GM19351 (cell line): ENCODE measurements around the gene TFEB.

Experiments
- ATAC-seq: cut with Tn5 transposase; IDR thresholded peaks from one replicate; pipeline ENCODE4 v1.9.1; 2021; ENCODE audit warnings: mild to moderate bottlenecking, moderate library complexity; ENCODE audit not compliant: unreplicated experiment

TFEB gene

GRCh38 chr6:41655176-41655575 lies 80.2 kb downstream of the TFEB start:
- ATAC-seq = no peak

- no peak for ATAC-seq
Measured at GRCh38 chr6:41654698-41655151, 80.7 kb downstream of the TFEB start.

DNA sequence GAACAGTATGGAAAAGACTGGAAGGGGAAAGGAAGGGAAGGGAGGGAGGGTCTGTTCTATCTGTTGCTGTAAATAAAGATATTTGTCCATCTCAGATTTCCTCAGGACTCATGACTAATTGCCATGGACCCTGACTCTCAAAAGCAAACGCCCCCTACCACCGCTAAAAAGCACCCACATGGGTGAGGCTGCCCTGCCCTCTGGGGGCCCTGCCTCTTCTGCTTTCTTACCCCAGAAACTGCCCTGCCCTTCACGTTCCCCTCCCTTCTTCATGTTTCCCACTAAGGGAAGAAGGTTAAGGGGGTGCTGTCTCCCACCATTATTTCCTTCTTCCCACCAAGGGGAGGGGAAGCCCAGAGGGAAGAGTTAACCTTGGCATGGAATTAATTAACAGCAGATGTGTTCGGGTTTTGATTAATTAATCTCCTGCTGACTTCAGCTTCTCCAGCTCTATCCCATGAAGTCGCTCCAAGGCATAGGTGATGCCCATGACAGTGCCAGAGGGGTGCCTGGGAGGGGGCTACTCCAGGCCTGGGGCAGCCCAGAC lies 81.2 kb downstream of the TFEB start:
- ATAC-seq = no peak

GRCh38 chr6:41653691-41654090 lies 81.7 kb downstream of the TFEB start:
- ATAC-seq = no peak

- no peak for ATAC-seq
Measured at GRCh38 chr6:41652866-41653652, 82.3 kb downstream of the TFEB start.

GRCh38 chr6:41651962-41652657 lies 83.3 kb downstream of the TFEB start:
- ATAC-seq = no peak

GRCh38 chr6:41651246-41651961 lies 84.0 kb downstream of the TFEB start:
- no peak for ATAC-seq

GRCh38 chr6:41650120-41650519 lies 85.3 kb downstream of the TFEB start:
- ATAC-seq = no peak

GRCh38 chr6:41649596-41649995 lies 85.8 kb downstream of the TFEB start:
- no peak for ATAC-seq

DNA sequence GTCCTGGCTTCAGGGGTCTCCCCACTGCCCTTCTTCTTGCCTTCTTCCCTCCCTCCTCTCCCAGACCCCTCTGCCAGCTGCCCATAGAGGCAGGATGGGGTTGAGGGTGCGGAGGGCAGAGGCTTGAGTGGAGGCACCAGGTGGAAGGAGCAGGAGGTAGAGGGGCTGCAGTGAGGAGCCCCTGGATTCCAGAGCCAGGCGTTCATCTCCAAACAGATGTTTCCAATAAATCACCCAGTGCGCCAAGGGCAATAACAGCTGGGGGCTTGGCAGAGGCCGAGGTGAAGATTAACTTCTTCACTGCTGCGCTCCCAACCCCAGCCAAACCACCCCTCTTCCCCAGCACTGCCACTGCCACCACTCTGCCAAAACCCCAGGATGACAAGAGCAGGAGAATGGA lies 86.5 kb downstream of the TFEB start:
- ATAC-seq = no peak

DNA sequence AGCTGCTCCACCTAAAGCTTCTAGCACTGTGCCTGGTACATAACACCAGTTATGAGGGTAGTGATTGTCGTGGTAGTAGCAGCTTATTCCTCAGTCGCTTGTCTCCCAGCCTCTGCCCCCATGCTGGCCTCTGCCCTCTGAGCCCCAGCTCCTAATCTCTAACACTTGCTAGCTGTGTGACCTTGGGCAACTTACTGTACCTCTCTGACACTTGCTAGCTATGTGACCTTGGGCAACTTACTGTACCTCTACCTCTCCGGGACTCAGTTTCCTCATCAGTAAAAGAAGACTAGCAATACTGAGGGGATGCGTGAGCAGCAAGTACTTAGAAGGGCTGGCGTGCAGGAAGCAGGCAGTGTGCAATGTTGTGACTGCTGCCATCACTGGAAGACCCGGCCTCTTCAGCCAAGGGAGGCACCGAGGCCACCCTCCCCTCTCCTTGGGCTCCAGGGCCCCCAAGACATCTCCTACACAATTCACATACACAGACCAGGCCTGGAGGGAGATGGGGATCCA lies 87.3 kb downstream of the TFEB start:
- ATAC-seq = no peak

GRCh38 chr6:41647061-41647511 lies 88.3 kb downstream of the TFEB start:
- ATAC-seq = no peak

DNA sequence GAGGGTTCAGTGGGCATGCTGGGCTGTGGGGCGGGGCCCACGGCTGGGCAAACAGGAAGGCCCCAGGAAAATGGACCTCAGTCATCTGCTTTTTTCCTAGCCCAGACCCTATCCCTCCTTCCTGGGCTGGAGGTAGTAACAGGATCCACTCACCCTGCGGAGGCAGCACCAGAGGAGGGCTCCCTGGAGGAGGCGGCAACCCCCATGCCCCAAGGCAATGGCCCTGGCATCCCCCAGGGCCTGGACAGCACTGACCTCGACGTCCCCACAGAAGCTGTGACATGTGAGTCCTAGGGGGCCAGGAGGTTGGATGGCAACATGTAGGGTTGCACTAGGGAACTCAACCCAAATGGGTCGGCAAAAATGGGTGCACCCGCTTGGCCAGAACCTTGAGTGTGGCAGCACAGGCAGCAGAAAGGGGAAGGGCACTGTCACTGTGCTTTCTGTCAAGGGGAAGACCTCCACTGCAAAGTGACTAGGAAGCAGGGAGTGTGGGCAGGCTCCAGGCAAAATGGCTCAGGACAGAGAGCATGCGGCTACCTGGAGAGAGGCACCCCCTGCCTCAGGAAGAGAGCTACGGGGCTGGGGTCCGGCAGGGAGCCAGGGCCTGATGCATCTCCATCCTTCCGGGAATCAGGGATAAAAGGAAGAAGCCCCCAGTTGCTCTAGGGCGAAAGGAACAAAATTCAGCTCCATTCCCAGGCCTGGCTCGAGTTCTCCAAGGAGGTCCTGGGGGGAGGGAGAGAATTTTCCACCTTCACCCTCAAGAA lies 89.2 kb downstream of the TFEB start:
- no peak for ATAC-seq

- no peak for ATAC-seq
Measured at GRCh38 chr6:41645007-41645618, 90.3 kb downstream of the TFEB start.

DNA sequence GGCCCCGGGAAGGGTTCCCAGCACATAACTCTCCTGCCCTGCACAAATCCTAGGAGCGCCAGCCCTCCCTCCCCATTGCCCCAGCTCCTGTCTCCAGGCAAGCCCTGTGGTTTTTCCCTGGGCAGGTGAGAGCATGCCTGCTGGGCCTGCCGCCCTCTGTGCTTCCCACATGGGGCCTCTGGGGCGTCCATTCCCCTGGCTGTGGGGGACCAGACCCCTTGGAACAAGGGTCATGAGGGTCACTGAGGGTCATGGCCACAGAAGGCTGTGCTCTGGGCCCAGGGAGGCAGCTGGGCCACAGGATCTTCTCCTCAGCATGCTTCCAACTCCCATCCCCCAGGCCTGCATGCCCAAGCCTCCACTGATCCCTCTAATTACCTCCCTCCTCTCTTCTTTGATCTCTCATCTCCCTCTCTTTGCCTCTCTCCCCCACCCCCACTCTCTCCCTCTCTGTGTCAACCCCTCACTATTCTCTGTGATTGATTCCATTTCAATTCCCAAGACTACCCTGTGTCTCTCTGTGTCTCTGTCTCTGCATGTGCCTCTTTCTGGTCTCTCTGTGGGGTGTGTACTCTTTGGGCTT lies 91.0 kb downstream of the TFEB start:
- ATAC-seq = no peak

- ATAC-seq = no peak
Measured at GRCh38 chr6:41643899-41644269, 91.5 kb downstream of the TFEB start.

DNA sequence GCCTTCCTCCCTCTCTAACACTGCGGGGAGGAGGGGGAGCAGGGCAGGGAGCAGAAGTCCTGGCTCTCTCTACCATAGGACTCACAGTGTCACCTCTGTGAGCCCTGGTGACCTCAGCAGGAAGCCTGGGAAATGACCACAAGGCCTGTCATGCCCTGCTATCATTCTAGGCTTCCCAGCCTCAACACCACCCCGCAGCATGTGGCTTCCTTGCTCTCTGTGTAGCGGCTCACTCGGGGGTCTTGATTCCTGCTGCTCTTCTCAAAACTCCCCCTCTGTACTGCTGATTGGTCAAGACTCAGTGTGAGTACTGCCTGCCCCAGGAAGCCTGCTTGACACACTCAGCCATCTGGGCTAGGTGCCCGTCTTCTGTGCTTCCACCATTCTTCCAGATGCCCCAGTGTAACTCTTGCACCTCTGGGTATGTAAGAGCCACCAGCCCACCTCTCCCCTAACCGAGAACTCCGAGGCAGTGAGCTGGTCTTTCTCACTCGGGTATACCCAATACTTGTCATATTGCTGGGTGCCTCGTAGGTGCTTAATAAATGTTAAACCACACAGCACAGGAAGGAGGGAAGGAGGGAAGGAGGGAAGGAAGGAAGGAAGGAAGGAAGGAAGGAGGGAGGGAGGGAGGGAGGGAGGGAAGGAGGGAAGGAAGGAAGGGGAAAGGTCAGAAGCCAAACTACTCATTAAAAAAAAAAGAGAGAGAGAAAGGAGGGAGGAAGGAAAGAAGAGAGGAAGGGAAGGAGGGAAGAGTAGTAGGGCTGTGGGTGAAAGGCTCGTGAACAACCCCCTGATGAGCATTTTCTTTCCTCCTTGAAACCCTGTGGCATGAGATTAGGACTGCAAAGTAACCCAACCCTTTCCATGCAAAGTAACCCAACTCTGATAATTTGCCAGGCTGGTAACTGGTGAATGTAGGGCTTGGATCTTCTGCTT lies 92.2 kb downstream of the TFEB start:
- ATAC-seq = no peak

DNA sequence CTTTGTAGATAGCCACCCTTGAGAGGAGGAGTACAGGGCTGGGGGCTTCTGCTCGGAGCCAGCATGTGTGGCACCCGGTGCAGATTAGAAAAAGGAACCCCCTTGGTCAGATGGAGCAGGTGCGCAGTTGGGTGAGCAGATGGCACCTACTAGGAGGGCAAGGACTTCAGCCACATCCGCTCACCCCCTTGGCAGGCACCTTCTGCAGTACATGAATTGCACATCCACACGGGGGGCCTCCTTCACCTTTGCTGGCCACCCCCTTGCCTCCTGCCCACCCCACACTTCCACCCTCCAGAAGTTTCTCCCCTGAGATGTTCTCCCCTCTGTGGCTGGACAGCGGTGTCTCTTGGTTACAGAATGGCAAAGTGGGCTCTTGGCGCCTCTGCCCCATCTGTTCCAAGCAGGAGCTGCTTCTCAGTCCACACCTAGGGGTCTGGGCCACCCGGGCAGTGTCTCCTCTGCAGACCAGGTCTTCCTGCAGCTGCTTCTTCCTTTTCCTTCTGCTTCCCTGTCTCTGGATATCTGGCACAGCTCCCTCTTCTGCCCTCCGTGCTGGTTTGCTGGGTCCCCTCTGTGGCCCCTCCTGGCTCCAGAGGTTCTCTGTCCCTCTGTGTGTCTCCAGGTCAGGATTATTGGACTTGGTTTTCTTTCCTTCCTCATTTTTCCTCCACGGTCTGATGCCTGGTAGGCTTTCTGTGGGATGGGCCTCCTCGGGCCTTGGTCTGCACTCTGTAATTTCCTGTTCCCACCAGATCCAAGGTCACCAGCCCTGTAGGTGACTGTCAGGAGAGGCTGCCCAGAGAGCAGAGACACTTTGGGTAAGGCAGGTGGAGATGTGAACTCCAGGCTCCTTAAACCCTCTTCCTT lies 93.1 kb downstream of the TFEB start:
- no peak for ATAC-seq
